ENCODE measurements around the gene CST5.
"Not testable (repeated sequence)": the region's sequence is repeated elsewhere in the genome, so short reads cannot be mapped to it uniquely, and the experiment has no call there.

CST5 gene

DNA sequence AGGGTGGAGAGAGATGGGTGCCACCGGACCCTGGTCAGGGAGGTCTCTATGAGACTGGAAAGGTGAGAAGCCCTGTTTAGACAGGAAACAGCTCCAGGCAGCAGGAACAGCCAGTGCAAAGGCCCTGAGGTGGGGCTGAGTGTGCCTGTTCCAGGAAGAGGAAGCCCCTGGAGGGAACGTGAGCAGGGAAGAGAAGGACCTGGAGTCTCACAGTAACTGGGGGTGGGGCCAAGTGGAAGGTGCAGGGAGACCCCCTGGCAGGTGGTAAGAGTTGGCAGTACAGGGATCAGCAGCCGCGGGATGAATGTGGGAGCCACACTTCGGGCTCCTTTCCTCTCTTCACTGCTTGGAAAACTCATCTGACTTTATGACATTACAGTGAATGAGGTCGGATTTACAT, 43.8 kb upstream of the CST5 start:
- Histone ChIP-seq H4K20me1 (no peaks in the 10 kb centered on the region), H3K4me3 (no peak overlapping the region), H3K9ac (no peak overlapping the region), H3K4me2 (no peak overlapping the region), H3K27ac (no peak overlapping the region), H3K27me3 (no peaks in the 10 kb centered on the region), H3K9me3 (replicated peaks in 1 of 11) (no peaks in the 10 kb centered on the region), H3K36me3 (no peaks in the 10 kb centered on the region), H3K4me1 (peaks cover 0 to 37% (median 21%) of the 10 kb centered on the region in 10 experiments; a peak in 14 of 20 replicates)
- TF ChIP-seq Cebpa-rat (IDR thresholded peaks at IDR 0.05), result no peak

DNA sequence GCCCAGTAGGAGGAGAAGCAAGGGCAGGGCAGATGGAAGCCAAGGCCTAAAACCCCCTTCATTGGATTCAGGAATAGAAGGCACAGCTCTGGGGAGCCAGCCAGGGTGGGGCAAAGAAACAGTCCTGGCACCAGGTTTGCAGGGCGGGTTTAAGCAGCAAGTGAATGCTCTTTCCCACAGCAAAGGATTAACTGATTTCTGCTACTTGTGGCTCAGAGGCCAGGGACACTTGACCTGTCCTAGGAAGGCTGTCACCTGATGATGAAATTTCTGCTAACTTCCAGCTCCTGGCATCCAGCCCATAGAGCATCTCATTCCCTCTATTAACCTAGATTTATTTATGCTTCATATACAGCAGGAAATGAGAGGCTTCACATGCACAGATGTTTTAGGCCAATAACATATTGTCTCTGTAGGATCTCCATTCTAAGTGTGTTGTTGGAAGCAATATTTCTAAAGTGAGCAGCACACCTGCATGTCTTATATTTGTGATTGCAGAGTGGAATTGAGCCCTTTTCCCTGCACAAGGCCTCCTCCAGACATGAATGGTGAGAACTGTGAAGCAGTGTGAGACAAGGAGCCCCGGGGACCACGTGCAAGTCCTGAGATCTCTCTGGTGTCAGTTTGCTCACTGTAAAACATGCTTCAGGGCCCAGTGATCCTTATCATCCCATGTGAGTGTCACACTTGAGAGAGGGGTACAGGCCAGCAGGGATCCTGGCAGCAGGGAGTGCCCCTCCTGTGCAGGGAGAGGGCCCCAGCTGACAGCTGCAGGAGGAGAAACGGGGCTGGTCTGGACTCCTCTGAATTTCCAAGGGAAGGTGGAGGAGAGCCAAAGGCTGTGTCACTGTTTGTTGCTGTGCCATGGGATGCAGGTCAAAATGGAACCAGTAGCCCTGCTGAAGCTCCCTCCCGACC, 41.1 kb upstream of the CST5 start:
- H3K9me3 ChIP-seq (replicated peaks in 1 of 11), result no peaks in the 10 kb centered on the region
- H3K36me3 ChIP-seq, result no peaks in the 10 kb centered on the region
- H3K9ac ChIP-seq, result no peak overlapping the region
- no peak overlapping the region for H3K4me3 ChIP-seq
- no peak for TF ChIP-seq Cebpa-rat (IDR thresholded peaks at IDR 0.05)
- H3K4me1 ChIP-seq, result peaks cover 0 to 24% (median 11%) of the 10 kb centered on the region in 10 experiments; a peak in 8 of 20 replicates
- no peak overlapping the region for H3K27ac ChIP-seq
- no peaks in the 10 kb centered on the region for H4K20me1 ChIP-seq
- peak overlapping the region in 4 of 11 experiments; percentile 12 to 40 (median 16); a peak in 1 of 22 replicates for H3K4me2 ChIP-seq
- no peaks in the 10 kb centered on the region for H3K27me3 ChIP-seq

DNA sequence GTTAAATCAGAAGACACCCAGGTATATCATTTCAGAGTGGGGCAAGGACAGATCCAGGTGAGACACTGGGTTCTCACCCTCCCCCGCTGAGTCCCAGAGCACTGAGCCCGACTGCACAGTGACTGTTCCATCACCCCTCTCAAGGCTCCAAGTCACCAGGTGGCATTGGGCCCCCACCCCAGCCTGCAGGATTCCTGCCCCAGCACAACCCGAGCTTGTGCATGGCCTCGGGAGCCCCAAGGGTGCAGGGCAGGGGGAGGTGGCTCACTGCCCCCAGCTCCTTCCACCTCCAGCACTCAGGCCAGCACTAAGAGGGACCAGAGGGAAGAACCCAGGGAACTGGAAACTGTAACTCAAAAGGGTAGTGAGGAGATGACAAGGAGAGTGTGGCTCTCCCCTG, 39.3 kb upstream of the CST5 start:
- H3K9ac ChIP-seq, result no peak overlapping the region
- H3K4me1 ChIP-seq, result peaks cover 0 to 24% (median 11%) of the 10 kb centered on the region in 10 experiments; a peak in 8 of 20 replicates
- no peak overlapping the region for H3K27ac ChIP-seq
- H4K20me1 ChIP-seq, result no peaks in the 10 kb centered on the region
- H3K4me2 ChIP-seq, result no peak overlapping the region
- no peaks in the 10 kb centered on the region for H3K9me3 ChIP-seq (replicated peaks in 1 of 11)
- no peak for TF ChIP-seq Cebpa-rat (IDR thresholded peaks at IDR 0.05)
- no peaks in the 10 kb centered on the region for H3K36me3 ChIP-seq
- H3K27me3 ChIP-seq, result no peaks in the 10 kb centered on the region
- no peak overlapping the region for H3K4me3 ChIP-seq

DNA sequence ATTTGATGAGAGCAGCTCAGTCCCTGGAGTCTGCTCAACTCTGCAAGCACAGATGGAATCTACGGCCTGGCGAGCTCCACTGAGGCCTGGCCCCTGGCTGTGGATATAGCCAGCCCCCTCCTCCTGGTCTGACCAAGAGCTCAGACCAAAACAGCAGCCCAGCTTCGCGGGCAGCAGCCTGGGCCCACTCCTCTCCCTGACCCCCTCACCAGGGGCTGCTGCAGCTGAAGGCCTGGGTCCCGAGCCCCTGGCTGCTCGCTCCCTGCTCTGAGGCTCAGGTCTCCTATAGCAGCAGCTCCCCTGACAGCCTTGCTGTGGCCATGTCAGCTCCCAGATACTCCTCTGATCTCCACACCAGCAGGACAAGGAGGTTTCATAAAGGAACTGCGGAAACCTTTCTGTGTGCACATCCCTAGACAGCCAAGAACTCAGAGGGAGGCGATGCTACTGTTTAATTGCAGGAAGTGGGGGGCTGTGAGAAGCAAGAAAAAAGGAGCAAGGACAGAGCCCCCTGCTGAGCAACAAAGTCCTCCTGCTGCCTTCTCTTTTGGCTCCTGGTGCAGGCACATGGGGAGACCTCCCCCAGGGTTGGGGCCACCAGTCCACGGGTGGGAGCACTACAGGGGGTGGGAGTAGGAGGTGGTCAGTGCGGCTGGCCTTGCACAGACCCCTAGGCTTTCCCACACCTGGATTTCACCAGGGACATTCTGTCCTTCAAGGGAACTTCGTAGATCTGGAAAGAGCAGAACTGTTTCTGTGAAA, 38.7 kb upstream of the CST5 start:
- TF ChIP-seq Cebpa-rat (IDR thresholded peaks at IDR 0.05), result no peak
- Histone ChIP-seq H3K4me1 (peaks cover 0 to 24% (median 11%) of the 10 kb centered on the region in 10 experiments; a peak in 8 of 20 replicates), H3K4me2 (no peak overlapping the region)

DNA sequence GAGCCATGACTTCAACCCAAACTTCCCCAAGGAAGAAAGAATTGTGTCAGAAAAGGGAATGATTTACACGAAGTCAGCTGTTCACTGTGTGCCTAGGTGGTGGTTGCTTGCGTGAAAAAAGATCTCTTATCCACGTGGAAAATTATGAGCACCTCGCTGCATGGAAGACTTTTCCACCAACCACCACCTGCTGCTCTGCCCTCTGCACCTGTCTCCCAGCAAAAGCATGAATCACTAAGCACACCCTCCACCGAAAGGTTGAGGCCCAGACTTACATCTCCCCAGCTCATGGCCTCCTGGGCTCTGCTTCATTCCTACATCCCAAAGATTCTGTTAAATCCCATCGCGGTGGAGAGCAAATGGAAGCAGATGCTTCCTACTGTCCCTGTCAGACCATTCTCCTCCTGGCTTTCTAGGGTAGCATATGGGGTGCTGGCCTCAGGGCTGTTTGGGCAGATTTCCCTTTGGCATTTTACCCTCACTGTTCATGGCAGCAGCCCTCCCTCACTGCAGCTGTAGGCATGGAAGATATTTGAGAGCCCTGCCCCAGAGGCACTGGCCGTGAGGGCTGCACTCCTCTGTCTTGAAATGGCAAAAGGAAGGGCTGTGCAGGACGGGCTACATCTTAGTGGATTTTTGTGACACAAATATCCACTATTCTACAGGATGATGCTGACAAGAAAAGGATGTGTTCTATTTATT, 37.6 kb upstream of the CST5 start:
- H3K4me1 ChIP-seq, result peaks cover 0 to 24% (median 11%) of the 10 kb centered on the region in 10 experiments; a peak in 8 of 20 replicates
- no peaks in the 10 kb centered on the region for H3K9me3 ChIP-seq (replicated peaks in 1 of 11)
- no peak overlapping the region for H3K4me2 ChIP-seq
- no peaks in the 10 kb centered on the region for H4K20me1 ChIP-seq
- H3K36me3 ChIP-seq, result no peaks in the 10 kb centered on the region
- H3K27me3 ChIP-seq, result no peaks in the 10 kb centered on the region
- no peak overlapping the region for H3K4me3 ChIP-seq
- TF ChIP-seq Cebpa-rat (IDR thresholded peaks at IDR 0.05), result no peak
- no peak overlapping the region for H3K27ac ChIP-seq
- no peak overlapping the region for H3K9ac ChIP-seq

More for the DNA sequence above, 38.7 kb upstream of the CST5 start:
- H3K36me3 ChIP-seq, result no peaks in the 10 kb centered on the region
- no peak overlapping the region for H3K4me3 ChIP-seq
- no peaks in the 10 kb centered on the region for H3K27me3 ChIP-seq
- no peaks in the 10 kb centered on the region for H4K20me1 ChIP-seq
- H3K9me3 ChIP-seq (replicated peaks in 1 of 11), result no peaks in the 10 kb centered on the region
- no peak overlapping the region for H3K9ac ChIP-seq
- H3K27ac ChIP-seq, result no peak overlapping the region

DNA sequence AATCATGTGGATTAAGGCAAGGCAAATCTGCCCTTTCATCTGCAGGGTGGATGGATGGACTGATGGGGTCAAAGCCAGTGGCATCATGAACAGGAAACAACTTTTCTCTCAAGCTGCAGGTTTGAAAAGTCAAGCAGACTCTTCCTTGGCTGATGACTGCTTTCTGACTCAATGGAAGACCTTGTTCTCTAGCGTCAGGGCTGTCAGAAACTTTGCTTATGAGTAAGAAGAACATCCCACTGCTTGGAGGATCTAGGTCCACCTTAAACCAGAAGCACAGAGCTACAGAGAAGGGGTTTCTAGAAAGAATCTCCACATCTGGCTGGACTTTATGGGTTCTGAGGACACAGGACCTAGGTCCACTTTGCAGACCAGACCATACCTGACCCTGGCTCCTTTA, 36.3 kb upstream of the CST5 start:
- no peaks in the 10 kb centered on the region for H4K20me1 ChIP-seq
- no peak overlapping the region for H3K9ac ChIP-seq
- H3K27me3 ChIP-seq, result no peaks in the 10 kb centered on the region
- H3K36me3 ChIP-seq, result no peaks in the 10 kb centered on the region
- H3K4me3 ChIP-seq, result no peak overlapping the region
- H3K9me3 ChIP-seq (replicated peaks in 1 of 11), result no peaks in the 10 kb centered on the region
- peaks cover 0 to 23% (median 8%) of the 10 kb centered on the region in 10 experiments; a peak in 11 of 20 replicates for H3K4me1 ChIP-seq
- no peak overlapping the region for H3K27ac ChIP-seq
- no peak overlapping the region for H3K4me2 ChIP-seq
- TF ChIP-seq Cebpa-rat (IDR thresholded peaks at IDR 0.05), result no peak

DNA sequence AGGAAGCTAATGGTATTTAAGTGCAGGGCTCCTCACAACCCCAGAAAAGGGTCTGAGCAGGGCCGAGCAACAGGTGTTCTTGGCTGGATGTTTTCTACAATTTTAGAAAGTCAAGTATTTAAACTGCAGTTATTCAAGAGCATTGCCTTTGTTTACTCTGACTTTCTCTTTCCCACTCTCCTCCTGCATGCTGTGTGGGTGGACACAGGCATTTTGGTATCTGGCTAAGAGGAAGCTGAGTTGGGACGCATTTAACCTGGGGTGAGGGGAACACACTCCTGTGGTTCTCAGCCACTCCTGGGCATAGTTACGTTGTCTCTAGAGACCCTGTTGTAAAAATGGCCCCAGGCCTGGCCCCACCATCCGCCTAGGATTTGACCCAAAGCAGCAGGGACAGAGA, 34.9 kb upstream of the CST5 start:
- H3K4me2 ChIP-seq; H3K9ac ChIP-seq; H3K9me3 ChIP-seq (replicated peaks in 1 of 11); H3K4me3 ChIP-seq; H3K27me3 ChIP-seq; H3K36me3 ChIP-seq; H3K27ac ChIP-seq; H4K20me1 ChIP-seq: not testable (repeated sequence)
- H3K4me1 ChIP-seq, result peaks cover 0 to 19% (median 5%) of the 10 kb centered on the region in 10 experiments; a peak in 10 of 20 replicates

DNA sequence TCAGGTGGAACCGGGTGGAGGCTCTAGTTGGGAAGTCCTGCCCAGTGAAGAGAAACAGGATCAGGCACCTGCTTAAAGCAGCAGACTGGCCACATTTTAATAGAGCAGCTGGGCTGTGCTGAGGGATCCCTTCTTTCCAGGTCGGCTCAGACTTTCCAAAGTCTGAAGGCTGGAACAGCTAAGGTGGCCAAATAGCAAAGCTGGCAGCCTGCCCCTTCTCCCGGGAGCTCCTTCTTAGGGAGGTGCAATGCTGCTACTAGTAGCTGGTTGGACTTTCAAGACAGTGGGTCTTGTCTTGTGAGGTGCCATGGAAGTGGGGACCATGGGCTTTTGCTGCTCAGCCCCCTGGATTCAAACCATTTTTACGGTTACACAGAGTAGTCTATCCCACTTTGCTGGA, 30.7 kb upstream of the CST5 start:
- Histone ChIP-seq H3K4me3 (no peak overlapping the region), H3K9me3 (replicated peaks in 1 of 11) (peaks cover 11 to 45% (median 32%) of the 10 kb centered on the region in 11 experiments), H3K27me3 (no peaks in the 10 kb centered on the region), H3K4me1 (peaks cover 0 to 13% (median 5%) of the 10 kb centered on the region in 10 experiments; a peak in 10 of 20 replicates), H4K20me1 (no peaks in the 10 kb centered on the region), H3K27ac (no peak overlapping the region), H3K36me3 (no peaks in the 10 kb centered on the region), H3K9ac (no peak overlapping the region), H3K4me2 (peak overlapping the region in 5 of 11 experiments; percentile 17 to 56 (median 51); a peak in 8 of 22 replicates)
- TF ChIP-seq Cebpa-rat (IDR thresholded peaks at IDR 0.05), result no peak

DNA sequence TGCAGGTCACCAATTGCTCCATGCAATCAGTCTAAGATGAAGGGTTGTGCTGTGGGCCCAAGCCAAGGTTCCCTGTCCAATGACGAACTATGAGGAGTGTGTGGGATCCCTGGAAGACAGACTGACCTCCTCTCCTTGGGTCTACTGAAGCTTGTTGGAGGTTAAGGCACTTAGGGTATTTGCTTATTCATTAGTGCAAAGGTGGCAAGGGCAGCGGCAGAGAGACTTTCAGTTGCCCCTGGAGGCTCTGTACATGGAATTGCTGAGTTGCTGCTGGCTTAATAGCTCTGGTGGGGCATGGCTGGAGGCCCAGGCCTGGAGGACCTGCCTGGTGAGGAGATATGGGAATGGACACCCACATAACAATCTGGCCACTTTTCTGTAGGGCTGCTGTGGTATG, 29.8 kb upstream of the CST5 start:
- Histone ChIP-seq H3K4me3 (no peak overlapping the region), H3K4me2 (no peak overlapping the region), H3K27me3 (no peaks in the 10 kb centered on the region), H3K36me3 (no peaks in the 10 kb centered on the region), H4K20me1 (no peaks in the 10 kb centered on the region), H3K9ac (no peak overlapping the region), H3K9me3 (replicated peaks in 1 of 11) (peaks cover 19 to 53% (median 41%) of the 10 kb centered on the region in 11 experiments), H3K27ac (no peak overlapping the region), H3K4me1 (peaks cover 0 to 13% (median 5%) of the 10 kb centered on the region in 10 experiments; a peak in 10 of 20 replicates)
- no peak for TF ChIP-seq Cebpa-rat (IDR thresholded peaks at IDR 0.05)

Measured in BLaER1 treated with 17β-estradiol and CSF1 and Interleukin-3, amounts not matched to agents 10 nM and 100 nM (cell line).